ENCODE measurements around the gene ARHGEF33.

ARHGEF33 gene

DNA sequence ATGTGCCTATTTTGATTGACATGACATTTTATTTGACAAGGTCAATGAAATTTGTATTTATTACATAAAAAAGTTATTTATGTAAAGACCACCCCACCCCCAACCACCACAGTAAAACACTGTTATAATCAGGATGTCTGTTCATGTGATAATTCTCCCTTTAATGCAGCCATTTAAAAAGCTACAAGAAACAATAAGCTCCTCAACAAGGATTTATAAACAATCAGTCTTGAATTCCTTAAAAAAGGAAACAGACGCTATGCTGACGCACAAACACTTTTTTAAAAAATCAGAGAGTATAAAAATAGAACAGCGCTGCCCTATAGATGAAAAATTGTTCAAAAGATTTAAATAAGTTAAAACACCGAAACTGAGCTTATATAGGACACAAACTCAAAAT lies 129.0 kb downstream of the ARHGEF33 start:
- DNase-seq (ENCODE audit: low spot score), result no peak

DNA sequence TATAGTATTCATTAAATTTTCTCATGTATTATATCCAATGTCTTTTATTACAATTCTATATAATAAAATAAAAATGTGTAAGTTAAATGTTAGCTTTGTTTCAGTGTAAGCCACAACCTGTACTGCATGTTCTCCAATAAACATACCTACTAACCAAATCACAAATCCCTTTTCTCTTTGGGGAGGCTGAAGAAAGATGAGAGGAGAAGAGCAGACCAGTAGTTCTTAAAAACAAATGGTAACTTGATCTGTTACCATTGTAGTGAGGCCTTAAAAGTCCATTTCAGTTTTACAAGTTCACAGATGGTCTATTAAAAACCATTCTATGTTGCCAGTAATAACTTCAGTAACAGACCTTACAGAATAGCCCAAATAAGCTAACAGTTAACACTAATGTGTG lies 130.7 kb downstream of the ARHGEF33 start:
- DNase-seq (ENCODE audit: low spot score), result no peak

DNA sequence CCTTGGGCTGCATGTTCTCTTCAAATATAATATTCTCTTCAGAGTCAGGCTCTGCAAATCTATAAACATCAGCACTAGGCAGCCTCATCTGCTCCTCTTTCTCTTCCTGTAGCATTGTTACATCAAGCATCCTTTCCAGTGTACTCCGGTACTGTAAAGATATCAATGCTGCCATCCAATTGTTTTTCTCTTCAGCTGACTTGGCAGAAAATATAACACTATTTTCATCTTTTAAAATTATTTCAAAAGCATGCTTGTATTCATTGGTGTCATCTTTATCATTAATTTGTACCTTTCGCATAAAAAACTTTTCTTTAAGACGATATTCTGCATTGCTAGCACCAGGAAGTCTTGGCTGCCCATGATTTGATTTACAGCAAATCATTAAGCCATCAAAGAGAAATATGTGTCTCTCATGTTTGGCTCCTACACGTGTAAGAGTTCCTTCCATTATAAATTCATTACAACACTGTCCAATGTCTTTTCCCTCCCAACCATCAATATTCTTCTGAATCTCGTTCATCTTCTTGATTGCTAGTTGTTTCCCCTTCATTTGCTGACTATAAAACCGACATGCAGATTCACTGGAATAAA lies 133.1 kb downstream of the ARHGEF33 start:
- DNase-seq (ENCODE audit: low spot score), result no peak

DNA sequence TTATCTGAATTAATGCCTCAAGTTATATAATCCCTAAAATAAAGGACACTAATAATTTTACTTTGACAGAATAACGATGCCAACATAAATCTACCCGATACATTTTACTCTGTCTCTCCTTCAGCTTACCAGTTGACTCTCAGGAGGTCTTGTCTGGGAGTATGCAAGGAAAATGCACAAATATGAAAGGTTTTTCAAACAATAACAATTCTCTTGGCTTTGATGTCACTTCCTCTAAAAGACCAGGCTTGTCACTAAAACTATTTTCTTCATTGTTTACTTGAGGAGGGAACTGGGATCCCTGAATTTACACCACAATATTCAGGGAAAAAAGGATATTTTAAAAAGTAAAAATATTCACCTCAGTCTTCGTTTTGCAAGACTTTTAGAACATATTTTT lies 134.0 kb downstream of the ARHGEF33 start:
- no peak for DNase-seq (ENCODE audit: low spot score)

DNA sequence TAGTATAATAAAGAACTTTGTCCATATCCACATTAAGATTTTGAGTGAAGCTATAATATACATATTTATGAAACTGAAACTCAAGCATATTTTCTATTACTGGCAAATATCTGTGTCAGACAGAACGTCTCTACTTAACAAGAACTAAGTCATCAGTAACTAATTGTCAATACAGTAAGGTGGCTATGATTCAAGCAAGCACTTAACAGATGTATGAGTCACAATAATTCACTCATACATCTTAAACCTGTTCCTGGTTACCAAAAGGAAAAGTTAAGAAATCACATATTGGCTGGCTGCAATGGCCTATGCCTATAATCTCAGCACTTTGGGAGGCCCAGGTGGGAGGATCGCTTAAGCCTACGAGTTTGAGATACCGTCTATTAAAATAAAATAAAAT lies 135.2 kb downstream of the ARHGEF33 start:
- DNase-seq (ENCODE audit: low spot score), result no peak
